H9 (cell line): ENCODE results near the gene FUS. TPM values are rescaled to one million over a fixed set of nuclear protein-coding genes. Genes with fewer than 3 reads are reported as not detected.

Experiments used
- DNase-seq: peaks from one replicate; pipeline ENCODE4 v3.0.0-alpha.2; 2017
- H2AFZ ChIP-seq: one replicate; pipeline ENCODE4 v1.6.1; 2013; ENCODE audit warnings: mild to moderate bottlenecking, low read length, control low read depth, moderate library complexity
- H2AK5ac ChIP-seq: 2 replicates; pipeline ENCODE4 v1.6.1; 2013; ENCODE audit warnings: low read length, control low read depth, mixed read lengths; ENCODE audit not compliant: insufficient read length
- H2BK120ac ChIP-seq: one replicate; pipeline ENCODE4 v1.6.1; 2013; ENCODE audit warnings: low read depth, mild to moderate bottlenecking, low read length, control low read depth, inconsistent platforms; ENCODE audit not compliant: poor library complexity, severe bottlenecking
- H2BK12ac ChIP-seq: 2 replicates; pipeline ENCODE4 v1.6.1; 2013; ENCODE audit warnings: low read length, control low read depth, mixed read lengths, low read depth; ENCODE audit not compliant: insufficient read length
- H2BK15ac ChIP-seq: 2 replicates; pipeline ENCODE4 v1.6.1; 2013; ENCODE audit warnings: low read depth, low read length, control low read depth
- H2BK20ac ChIP-seq: one replicate; pipeline ENCODE4 v1.6.1; 2013; ENCODE audit warnings: low read depth, mild to moderate bottlenecking, low read length, control low read depth, inconsistent platforms; ENCODE audit not compliant: poor library complexity, severe bottlenecking
- H2BK5ac ChIP-seq: 2 replicates; pipeline ENCODE4 v1.6.1; 2013; ENCODE audit warnings: low read length, control low read depth, mixed read lengths; ENCODE audit not compliant: insufficient read length
- H3K14ac ChIP-seq: 2 replicates; pipeline ENCODE4 v1.6.1; 2013; ENCODE audit warnings: low read length, control low read depth; ENCODE audit not compliant: insufficient read depth
- H3K18ac ChIP-seq: 2 replicates; pipeline ENCODE4 v1.6.1; 2013; ENCODE audit warnings: low read depth, mild to moderate bottlenecking, mixed read lengths, low read length, control low read depth; ENCODE audit not compliant: insufficient read length
- H3K23ac ChIP-seq: 2 replicates; pipeline ENCODE4 v1.6.1; 2013; ENCODE audit warnings: low read length, control low read depth, mixed read lengths, low read depth; ENCODE audit not compliant: insufficient read length
- H3K23me2 ChIP-seq: 2 replicates; pipeline ENCODE4 v1.6.1; 2013; ENCODE audit warnings: low read depth, mild to moderate bottlenecking, mixed read lengths, low read length, control low read depth; ENCODE audit not compliant: insufficient read length, poor library complexity, severe bottlenecking
- H3K27ac ChIP-seq: 2 replicates; pipeline ENCODE4 v1.5.1; 2013; ENCODE audit warnings: low read length, control low read depth, mixed read lengths, low read depth; ENCODE audit not compliant: insufficient read length
- H3K27me3 ChIP-seq: 2 replicates; pipeline ENCODE4 v1.6.1; 2013; ENCODE audit warnings: low read length, control low read depth, inconsistent platforms; ENCODE audit not compliant: insufficient read depth
- H3K4ac ChIP-seq: 2 replicates; pipeline ENCODE4 v1.6.1; 2013; ENCODE audit warnings: low read depth, mild to moderate bottlenecking, control low read depth, inconsistent platforms, low read length, moderate library complexity
- H3K4me1 ChIP-seq: 2 replicates; pipeline ENCODE4 v1.6.1; 2013; ENCODE audit warnings: low read length, control low read depth, inconsistent platforms; ENCODE audit not compliant: insufficient read depth
- H3K4me2 ChIP-seq: 2 replicates; pipeline ENCODE4 v1.6.1; 2013; ENCODE audit warnings: low read length, control low read depth, mixed read lengths; ENCODE audit not compliant: insufficient read length, insufficient read depth
- H3K56ac ChIP-seq: 2 replicates; pipeline ENCODE4 v1.6.1; 2013; ENCODE audit warnings: low read depth, mild to moderate bottlenecking, mixed read lengths, low read length, control low read depth; ENCODE audit not compliant: insufficient read length
- H3K79me1 ChIP-seq: 2 replicates; pipeline ENCODE4 v1.6.1; 2013; ENCODE audit warnings: low read depth, mild to moderate bottlenecking, moderate library complexity, low read length, control low read depth, inconsistent platforms; ENCODE audit not compliant: insufficient read depth, poor library complexity, severe bottlenecking
- H3K79me2 ChIP-seq: 2 replicates; pipeline ENCODE4 v1.6.1; 2013; ENCODE audit warnings: low read length, control low read depth, inconsistent platforms; ENCODE audit not compliant: insufficient read depth
- H3K9ac ChIP-seq: 2 replicates; pipeline ENCODE4 v1.6.1; 2013; ENCODE audit warnings: low read length, control low read depth, mixed read lengths; ENCODE audit not compliant: insufficient read length; ENCODE audit errors: extremely low read depth
- H3K9me3 ChIP-seq: one replicate; pipeline ENCODE4 v1.6.1; 2013; ENCODE audit warnings: low read depth, low read length, inconsistent platforms; ENCODE audit not compliant: control insufficient read depth
- H3T11ph ChIP-seq: one replicate; pipeline ENCODE4 v1.6.1; 2013; ENCODE audit warnings: mild to moderate bottlenecking, low read length, control low read depth, inconsistent platforms
- H4K20me1 ChIP-seq: one replicate; pipeline ENCODE4 v1.6.1; 2013; ENCODE audit not compliant: control insufficient read depth, insufficient read length, insufficient read depth
- H4K5ac ChIP-seq: 2 replicates; pipeline ENCODE4 v1.6.1; 2013; ENCODE audit warnings: low read depth, mild to moderate bottlenecking, mixed read lengths, low read length, control low read depth; ENCODE audit not compliant: insufficient read length
- H4K8ac ChIP-seq: replicated peaks from 2 replicates; pipeline ENCODE4 v1.6.1; 2013; ENCODE audit warnings: low read length, control low read depth, mixed read lengths, low read depth; ENCODE audit not compliant: insufficient read length
- H4K91ac ChIP-seq: 2 replicates; pipeline ENCODE4 v1.6.1; 2013; ENCODE audit warnings: low read depth, mild to moderate bottlenecking, moderate library complexity, mixed read lengths, low read length, control low read depth; ENCODE audit not compliant: insufficient read length
- H3K27ac Mint-ChIP-seq, 3 experiments: 2 replicates in 2 of 3; 3 replicates in 1 of 3; pipeline ENCODE4 v1.8.0; 2020 to 2021; ENCODE audit warnings: mixed read lengths in 3 of 3, mild to moderate bottlenecking in 1 of 3, moderate library complexity in 1 of 3
- H3K27me3 Mint-ChIP-seq: 2 replicates; pipeline ENCODE4 v1.8.0; 2021; ENCODE audit warnings: low read depth, mild to moderate bottlenecking, moderate library complexity, mixed read lengths
- H3K36me3 Mint-ChIP-seq, 3 experiments: 2 replicates in 2 of 3; 3 replicates in 1 of 3; pipeline ENCODE4 v1.8.0; 2020 to 2021; ENCODE audit warnings: low read depth in 3 of 3, mixed read lengths in 3 of 3; ENCODE audit not compliant: insufficient read depth in 1 of 3
- H3K4me1 Mint-ChIP-seq, 2 experiments: 2 replicates each; pipeline ENCODE4 v1.8.0; 2020; ENCODE audit warnings: mixed read lengths in 2 of 2
- H3K4me3 Mint-ChIP-seq, 2 experiments: 2 replicates in 1 of 2; 3 replicates in 1 of 2; pipeline ENCODE4 v1.8.0; 2020 to 2021; ENCODE audit warnings: mild to moderate bottlenecking in 2 of 2, mixed read lengths in 2 of 2, moderate library complexity in 1 of 2
- H3K9me3 Mint-ChIP-seq, 2 experiments: 2 replicates in 1 of 2; 3 replicates in 1 of 2; pipeline ENCODE4 v1.8.0; 2020; ENCODE audit warnings: mild to moderate bottlenecking in 2 of 2, mixed read lengths in 2 of 2, moderate library complexity in 1 of 2
- WGBS: extraction: QIAGEN DNeasy Blood & Tissue Kit; methylation state at CpG from one replicate; pipeline ENCODE4 v1.1.7; 2013; ENCODE audit warnings: missing lambda C conversion rate, low lambda C conversion rate, mixed read lengths; ENCODE audit not compliant: insufficient read length; ENCODE audit errors: extremely low coverage; 5-methylcytosine and 5-hydroxymethylcytosine counted together
- total RNA-seq: library from RNA; stranded (reverse); gene quantifications from 2 replicates; pipeline ENCODE4 v1.2.1, GENCODE V29; 2021
- TF ChIP-seq, protein P1 (sequence below): fragments of 200-600 bp; sonication (generic); conservative IDR thresholded peaks from 3 replicates; pipeline ENCODE4 v1.8.0; 2021; ENCODE audit warnings: antibody characterized with exemption, mild to moderate bottlenecking

Gene FUS
- total RNA-seq, 1 experiment from 2014 or later: 1,034 TPM

GRCh38 chr16:31216422-31217135 lies 36.6 kb downstream of the FUS start, which contains the start of gene PYDC1:
Gene PYDC1 (minus strand): TSS chr16:31217135. CDS start chr16:31217028, 107 bp downstream.
- Histone ChIP-seq H2BK120ac (no peak within 1 kb of the TSS), H3K56ac (no peak within 1 kb of the TSS), H3K79me2 (no peaks in the 10 kb centered on the region), H4K20me1 (no peaks in the 10 kb centered on the region), H3K23me2 (peaks cover 26% of the 10 kb centered on the region), H2BK12ac (no peak within 1 kb of the TSS), H3K27ac (no peak within 1 kb of the TSS), H3K4me2 (peak within 1 kb of the TSS; percentile 72), H3K4me1 (no peaks in the 10 kb centered on the region), H2BK5ac (no peak within 1 kb of the TSS), H2AK5ac (no peak within 1 kb of the TSS), H3K4ac (no peak within 1 kb of the TSS), H3K9me3 (no peaks in the 10 kb centered on the region), H3K23ac (no peak within 1 kb of the TSS), H4K91ac (no peak within 1 kb of the TSS), H3K79me1 (no peaks in the 10 kb centered on the region), H3K27me3 (peaks cover 15% of the 10 kb centered on the region; the same call in 1 of the 2 replicates), H2BK15ac (no peak within 1 kb of the TSS), H2AFZ (no peak within 1 kb of the TSS), H3T11ph (no peak within 1 kb of the TSS), H4K8ac (no peak within 1 kb of the TSS), H3K14ac (no peak within 1 kb of the TSS), H4K5ac (no peak within 1 kb of the TSS), H2BK20ac (no peak within 1 kb of the TSS), H3K9ac (no peak within 1 kb of the TSS), H3K18ac (no peak within 1 kb of the TSS)
- DNase-seq: peak; percentile 78
- no peaks in the 10 kb centered on the region; a peak in 1 of 7 replicates for H3K36me3 Mint-ChIP-seq
- no peaks in the 10 kb centered on the region; a peak in 1 of 5 replicates for H3K9me3 Mint-ChIP-seq
- peak within 1 kb of the TSS; percentile 66 to 84 for H3K4me3 Mint-ChIP-seq
- peaks cover 74% of the 10 kb centered on the region for H3K27me3 Mint-ChIP-seq
- WGBS: no CpG with 5 or more reads among the region's 52 CpGs
- H3K27ac Mint-ChIP-seq: no peak within 1 kb of the TSS
- TF ChIP-seq, protein P1, sequence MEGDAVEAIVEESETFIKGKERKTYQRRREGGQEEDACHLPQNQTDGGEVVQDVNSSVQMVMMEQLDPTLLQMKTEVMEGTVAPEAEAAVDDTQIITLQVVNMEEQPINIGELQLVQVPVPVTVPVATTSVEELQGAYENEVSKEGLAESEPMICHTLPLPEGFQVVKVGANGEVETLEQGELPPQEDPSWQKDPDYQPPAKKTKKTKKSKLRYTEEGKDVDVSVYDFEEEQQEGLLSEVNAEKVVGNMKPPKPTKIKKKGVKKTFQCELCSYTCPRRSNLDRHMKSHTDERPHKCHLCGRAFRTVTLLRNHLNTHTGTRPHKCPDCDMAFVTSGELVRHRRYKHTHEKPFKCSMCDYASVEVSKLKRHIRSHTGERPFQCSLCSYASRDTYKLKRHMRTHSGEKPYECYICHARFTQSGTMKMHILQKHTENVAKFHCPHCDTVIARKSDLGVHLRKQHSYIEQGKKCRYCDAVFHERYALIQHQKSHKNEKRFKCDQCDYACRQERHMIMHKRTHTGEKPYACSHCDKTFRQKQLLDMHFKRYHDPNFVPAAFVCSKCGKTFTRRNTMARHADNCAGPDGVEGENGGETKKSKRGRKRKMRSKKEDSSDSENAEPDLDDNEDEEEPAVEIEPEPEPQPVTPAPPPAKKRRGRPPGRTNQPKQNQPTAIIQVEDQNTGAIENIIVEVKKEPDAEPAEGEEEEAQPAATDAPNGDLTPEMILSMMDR: peak; percentile 28; the same call in 1 of the 3 replicates
- peaks cover 23 to 24% of the 10 kb centered on the region in 2 experiments for H3K4me1 Mint-ChIP-seq
